HepG2 (cell line): ENCODE data around the gene ZNF582. TPM values are rescaled to one million over a fixed set of nuclear protein-coding genes. Genes with fewer than 3 reads are reported as not detected.

ENCODE experiments used
- ATAC-seq: fragments of 200-7000 bp; cut with Tn5 transposase; 3 replicates; pipeline ENCODE4 v1.9.1; 2020; ENCODE audit warnings: mild to moderate bottlenecking, moderate library complexity
- BruUV-seq: library from RNA; stranded (reverse); fragments of 400-500 nt; replicated peaks from 2 replicates; lab custom pipeline; 2021; lab: Mats Ljungman, UMichigan
- CTCF ChIA-PET: fragments of 300-600 bp; formaldehyde crosslinking; extraction: SDS; loops from one replicate; lab custom pipeline; 2021; ENCODE audit warnings: low total read pairs, inconsistent platforms, low intra/inter-chr PET ratio; lab: Yijun Ruan, JAX
- POLR2A ChIA-PET: fragments of 350-600 bp; sonication (Branson Sonifier 250); formaldehyde crosslinking; loops from one replicate; lab custom pipeline; 2020; ENCODE audit warnings: antibody characterized with exemption, inconsistent platforms; lab: Yijun Ruan, JAX
- DNase-seq: peaks from one replicate; pipeline ENCODE4 v3.0.0-alpha.2; 2015; ENCODE audit warnings: low spot score
- FAIRE-seq: peaks from 3 replicates; lab custom pipeline; 2011; peaks lifted over from hg19 to GRCh38; lab: Jason Lieb, UNC
- H2AFZ ChIP-seq: one replicate; pipeline ENCODE4 v1.6.1; 2011; ENCODE audit warnings: low read length, inconsistent platforms
- H3K27ac ChIP-seq: fragments of 300-600 bp; 3 replicates; pipeline ENCODE4 v1.8.0; 2011; ENCODE audit warnings: mixed run types, mild to moderate bottlenecking, mixed read lengths, low read length, inconsistent platforms; ENCODE audit not compliant: insufficient read depth; ENCODE audit errors: extremely low read length
- H3K27me3 ChIP-seq, 2 experiments: fragments of 200-600 bp in 1 of 2; 2 replicates in 1 of 2; 3 replicates in 1 of 2; pipeline versions ENCODE4 v1.6.0 to v1.8.0; 2011; ENCODE audit warnings: low read length in 2 of 2, mild to moderate bottlenecking in 2 of 2, moderate library complexity in 2 of 2, inconsistent platforms in 1 of 2; ENCODE audit not compliant: insufficient read depth in 2 of 2, control insufficient read depth in 1 of 2
- H3K36me3 ChIP-seq, 2 experiments: fragments of 200-600 bp in 1 of 2; replicated peaks in 1 of 2; 2 replicates in 1 of 2; 3 replicates in 1 of 2; pipeline versions ENCODE4 v1.5.1 to v1.8.0; 2011; ENCODE audit warnings: low read length in 2 of 2, inconsistent platforms in 1 of 2; ENCODE audit not compliant: insufficient read depth in 2 of 2, control insufficient read depth in 1 of 2
- H3K4me1 ChIP-seq: 2 replicates; pipeline ENCODE4 v1.5.1; 2012; ENCODE audit warnings: low read length, inconsistent platforms; ENCODE audit not compliant: insufficient read depth
- H3K4me2 ChIP-seq: 2 replicates; pipeline ENCODE4 v1.6.0; 2011; ENCODE audit warnings: low read depth, low read length, inconsistent platforms
- H3K4me3 ChIP-seq, 3 experiments: fragments of 200-600 bp in 1 of 3; sonication (generic), shearing (Covaris generic) in 1 of 3; replicated peaks in 1 of 3; 2 replicates each; pipeline ENCODE4 v1.5.1; 2011 to 2016; ENCODE audit warnings: low read length in 3 of 3, inconsistent platforms in 2 of 3, low read depth in 2 of 3, mild to moderate bottlenecking in 2 of 3, control low read depth in 1 of 3, mixed read lengths in 1 of 3; ENCODE audit not compliant: insufficient read depth in 1 of 3
- H3K79me2 ChIP-seq: one replicate; pipeline ENCODE4 v1.6.1; 2011; ENCODE audit warnings: low read length, inconsistent platforms; ENCODE audit not compliant: insufficient read depth
- H3K9ac ChIP-seq: 2 replicates; pipeline ENCODE4 v1.6.0; 2011; ENCODE audit warnings: mild to moderate bottlenecking, low read depth, low read length, inconsistent platforms; ENCODE audit not compliant: insufficient read depth
- H3K9me3 ChIP-seq: 2 replicates; pipeline ENCODE4 v1.5.1; 2012; ENCODE audit warnings: mild to moderate bottlenecking, low read length
- H4K20me1 ChIP-seq: 2 replicates; pipeline ENCODE4 v1.6.0; 2011; ENCODE audit warnings: inconsistent platforms, mild to moderate bottlenecking, low read length, moderate library complexity; ENCODE audit not compliant: insufficient read depth
- AGO1 ChIP-seq: fragments of 200-400 bp; formaldehyde crosslinking; IDR thresholded peaks from 2 replicates; pipeline ENCODE4 v1.6.1; 2017; ENCODE audit warnings: mild to moderate bottlenecking, low read depth, low read length, moderate library complexity; ENCODE audit not compliant: poor library complexity, severe bottlenecking
- ATM ChIP-seq: fragments of 450-650 bp; IDR thresholded peaks from 2 replicates; pipeline ENCODE4 v1.7.1; 2017; ENCODE audit warnings: mild to moderate bottlenecking, borderline replicate concordance
- GZF1 ChIP-seq: sonication (generic); formaldehyde crosslinking; IDR thresholded peaks from 2 replicates; pipeline ENCODE4 v1.5.1; 2020; ENCODE audit warnings: mild to moderate bottlenecking, missing genetic modification reagents
- HDAC6 ChIP-seq: fragments of 200-600 bp; sonication (generic); IDR thresholded peaks from 2 replicates; pipeline ENCODE4 v1.7.0; 2017; ENCODE audit warnings: mild to moderate bottlenecking, antibody characterized with exemption, low read length, low read depth
- HNF4A ChIP-seq: sonication (generic); formaldehyde crosslinking; IDR thresholded peaks from 2 replicates; pipeline ENCODE4 v1.4.0; 2020; ENCODE audit warnings: missing genetic modification reagents
- HNRNPH1 ChIP-seq: fragments of 200-400 bp; formaldehyde crosslinking; optimal IDR thresholded peaks from 2 replicates; pipeline ENCODE3; 2017; ENCODE audit warnings: mild to moderate bottlenecking, low read depth, low read length
- NCOA1 ChIP-seq: sonication (generic); formaldehyde crosslinking; IDR thresholded peaks from 2 replicates; pipeline ENCODE4 v1.9.0; 2021; ENCODE audit warnings: missing genetic modification reagents
- NR2F6 ChIP-seq, 2 experiments: IDR thresholded peaks; 2 replicates each; pipeline ENCODE4 v1.6.1; 2016; ENCODE audit warnings: antibody characterized with exemption in 1 of 2, mild to moderate bottlenecking in 1 of 2
- PHF21A ChIP-seq: sonication (generic); formaldehyde crosslinking; IDR thresholded peaks from 2 replicates; pipeline ENCODE4 v1.5.0; 2020; ENCODE audit warnings: mild to moderate bottlenecking, missing genetic modification reagents
- U2AF1 ChIP-seq: fragments of 200-400 bp; formaldehyde crosslinking; optimal IDR thresholded peaks from 2 replicates; pipeline ENCODE3; 2017; ENCODE audit warnings: mild to moderate bottlenecking, low read depth, low read length
- ZMAT3 ChIP-seq: sonication (generic); formaldehyde crosslinking; conservative IDR thresholded peaks from 2 replicates; pipeline ENCODE4 v1.7.0; 2021; ENCODE audit warnings: missing genetic modification reagents
- ZNF362 ChIP-seq: sonication (generic); formaldehyde crosslinking; IDR thresholded peaks from 2 replicates; pipeline ENCODE4 v1.4.0; 2020; ENCODE audit warnings: missing genetic modification reagents, mild to moderate bottlenecking, borderline replicate concordance
- ZNF672 ChIP-seq: sonication (generic); formaldehyde crosslinking; IDR thresholded peaks from 2 replicates; pipeline ENCODE4 v1.8.1; 2022; ENCODE audit warnings: missing genetic modification reagents
- WGBS: methylation state at CpG from one replicate; pipeline ENCODE4 v1.1.6; 2017; ENCODE audit warnings: low lambda C conversion rate; 5-methylcytosine and 5-hydroxymethylcytosine counted together
- in situ Hi-C: cut with HindIII; loops from 2 replicates; pipeline ENCODE4 v1.10.0; 2017; ENCODE audit warnings: low pct_unique_long_range_greater_than_20kb; ENCODE audit not compliant: extremely low pct_ligation_motif_present
- intact Hi-C: fragments of 100-400 bp; cut with micrococcal nuclease; formaldehyde crosslinking; loops from one replicate; pipeline ENCODE4 v1.10.0; 2022; ENCODE audit not compliant: unreplicated experiment
- polyA plus RNA-seq, 8 experiments: library from polyadenylated mRNA; depleted of rRNA in 3 of 8; stranded (reverse) in 7 of 8; unstranded in 1 of 8; fragments of >200 nt; fragmentation: Illumina TruSeq in 4 of 8; extraction: Trizol in 4 of 8; gene quantifications; 2 replicates each; pipeline versions ENCODE4 v1.2.1 to v1.2.3, GENCODE V29; 2011 to 2016; ENCODE audit warnings: low read depth in 4 of 8, missing spikeins in 1 of 8, mixed read lengths in 1 of 8; ENCODE audit not compliant: insufficient read depth in 1 of 8
- total RNA-seq, 5 experiments: library from RNA; depleted of rRNA; stranded (reverse); fragments of >200 nt; fragmentation: Illumina TruSeq; extraction: Trizol; gene quantifications; 2 replicates each; pipeline ENCODE4 v1.2.3, GENCODE V29; 2016; ENCODE audit warnings: low read depth in 1 of 5
- TF ChIP-seq, protein P1 (sequence below): sonication (generic); formaldehyde crosslinking; IDR thresholded peaks from 2 replicates; pipeline ENCODE4 v1.4.0; 2020; ENCODE audit warnings: missing genetic modification reagents
- TF ChIP-seq, protein P2 (sequence below): sonication (generic); formaldehyde crosslinking; IDR thresholded peaks from 2 replicates; pipeline ENCODE4 v1.8.1; 2023; ENCODE audit warnings: missing genetic modification reagents, inconsistent platforms, borderline replicate concordance
- TF ChIP-seq, protein P3 (sequence below): sonication (generic); formaldehyde crosslinking; IDR thresholded peaks from 2 replicates; pipeline ENCODE4 v1.4.0; 2020; ENCODE audit warnings: missing genetic modification reagents; ENCODE audit errors: not compliant biosample characterization

The ZNF582 gene
- total and polyA plus RNA-seq, 2 of the 13 experiments (the other 11 are each of a cell fraction or from before 2014, with no cell fraction given) = 0.83 to 1.6 TPM

- no peak for DNase-seq
- no peak for ATAC-seq
- POLR2A ChIA-PET = interaction anchor here (1.5 kb wide), 1 partner anchor 21 kb away, joined by 3 read pairs; no protein-coding TSS in a partner anchor
- FAIRE-seq = no peak
- Histone ChIP-seq H3K4me2 (no peak overlapping the region), H3K4me3 (no peak overlapping the region), H3K9me3 (peaks cover 13% of the 10 kb centered on the region), H3K27me3 (no peaks in the 10 kb centered on the region), H4K20me1 (no peaks in the 10 kb centered on the region), H2AFZ (no peak overlapping the region), H3K36me3 (no peaks in the 10 kb centered on the region), H3K27ac (no peak overlapping the region), H3K9ac (no peak overlapping the region), H3K4me1 (peaks cover 2% of the 10 kb centered on the region; the same call in 1 of the 2 replicates), H3K79me2 (no peaks in the 10 kb centered on the region)
- CTCF ChIA-PET = no interaction called here
- in situ Hi-C loops = no loop called here
- no TSS peak for BruUV-seq
- 71% methylated on average over 7 of the region's 7 CpGs for WGBS
- intact Hi-C loops = no loop called here
- TF ChIP-seq, protein P1, sequence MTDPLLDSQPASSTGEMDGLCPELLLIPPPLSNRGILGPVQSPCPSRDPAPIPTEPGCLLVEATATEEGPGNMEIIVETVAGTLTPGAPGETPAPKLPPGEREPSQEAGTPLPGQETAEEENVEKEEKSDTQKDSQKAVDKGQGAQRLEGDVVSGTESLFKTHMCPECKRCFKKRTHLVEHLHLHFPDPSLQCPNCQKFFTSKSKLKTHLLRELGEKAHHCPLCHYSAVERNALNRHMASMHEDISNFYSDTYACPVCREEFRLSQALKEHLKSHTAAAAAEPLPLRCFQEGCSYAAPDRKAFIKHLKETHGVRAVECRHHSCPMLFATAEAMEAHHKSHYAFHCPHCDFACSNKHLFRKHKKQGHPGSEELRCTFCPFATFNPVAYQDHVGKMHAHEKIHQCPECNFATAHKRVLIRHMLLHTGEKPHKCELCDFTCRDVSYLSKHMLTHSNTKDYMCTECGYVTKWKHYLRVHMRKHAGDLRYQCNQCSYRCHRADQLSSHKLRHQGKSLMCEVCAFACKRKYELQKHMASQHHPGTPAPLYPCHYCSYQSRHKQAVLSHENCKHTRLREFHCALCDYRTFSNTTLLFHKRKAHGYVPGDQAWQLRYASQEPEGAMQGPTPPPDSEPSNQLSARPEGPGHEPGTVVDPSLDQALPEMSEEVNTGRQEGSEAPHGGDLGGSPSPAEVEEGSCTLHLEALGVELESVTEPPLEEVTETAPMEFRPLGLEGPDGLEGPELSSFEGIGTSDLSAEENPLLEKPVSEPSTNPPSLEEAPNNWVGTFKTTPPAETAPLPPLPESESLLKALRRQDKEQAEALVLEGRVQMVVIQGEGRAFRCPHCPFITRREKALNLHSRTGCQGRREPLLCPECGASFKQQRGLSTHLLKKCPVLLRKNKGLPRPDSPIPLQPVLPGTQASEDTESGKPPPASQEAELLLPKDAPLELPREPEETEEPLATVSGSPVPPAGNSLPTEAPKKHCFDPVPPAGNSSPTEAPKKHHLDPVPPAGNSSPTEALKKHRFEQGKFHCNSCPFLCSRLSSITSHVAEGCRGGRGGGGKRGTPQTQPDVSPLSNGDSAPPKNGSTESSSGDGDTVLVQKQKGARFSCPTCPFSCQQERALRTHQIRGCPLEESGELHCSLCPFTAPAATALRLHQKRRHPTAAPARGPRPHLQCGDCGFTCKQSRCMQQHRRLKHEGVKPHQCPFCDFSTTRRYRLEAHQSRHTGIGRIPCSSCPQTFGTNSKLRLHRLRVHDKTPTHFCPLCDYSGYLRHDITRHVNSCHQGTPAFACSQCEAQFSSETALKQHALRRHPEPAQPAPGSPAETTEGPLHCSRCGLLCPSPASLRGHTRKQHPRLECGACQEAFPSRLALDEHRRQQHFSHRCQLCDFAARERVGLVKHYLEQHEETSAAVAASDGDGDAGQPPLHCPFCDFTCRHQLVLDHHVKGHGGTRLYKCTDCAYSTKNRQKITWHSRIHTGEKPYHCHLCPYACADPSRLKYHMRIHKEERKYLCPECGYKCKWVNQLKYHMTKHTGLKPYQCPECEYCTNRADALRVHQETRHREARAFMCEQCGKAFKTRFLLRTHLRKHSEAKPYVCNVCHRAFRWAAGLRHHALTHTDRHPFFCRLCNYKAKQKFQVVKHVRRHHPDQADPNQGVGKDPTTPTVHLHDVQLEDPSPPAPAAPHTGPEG = no peak
- TF ChIP-seq HNRNPH1 (no peak), NR2F6 (IDR thresholded peaks at IDR 0.05) (no peak), NR2F6 (CRISPR knock-in tag; IDR thresholded peaks at IDR 0.05) (no peak), NCOA1 (no peak), ZMAT3 (CRISPR knock-in tag) (no peak), ATM (no peak), GZF1 (CRISPR knock-in tag) (no peak), U2AF1 (no peak), PHF21A (no peak), ZNF362 (CRISPR knock-in tag) (no peak), ZNF672 (no peak), HNF4A (CRISPR knock-in tag) (no peak), HDAC6 (no peak), AGO1 (no peak)
- TF ChIP-seq, protein P2, sequence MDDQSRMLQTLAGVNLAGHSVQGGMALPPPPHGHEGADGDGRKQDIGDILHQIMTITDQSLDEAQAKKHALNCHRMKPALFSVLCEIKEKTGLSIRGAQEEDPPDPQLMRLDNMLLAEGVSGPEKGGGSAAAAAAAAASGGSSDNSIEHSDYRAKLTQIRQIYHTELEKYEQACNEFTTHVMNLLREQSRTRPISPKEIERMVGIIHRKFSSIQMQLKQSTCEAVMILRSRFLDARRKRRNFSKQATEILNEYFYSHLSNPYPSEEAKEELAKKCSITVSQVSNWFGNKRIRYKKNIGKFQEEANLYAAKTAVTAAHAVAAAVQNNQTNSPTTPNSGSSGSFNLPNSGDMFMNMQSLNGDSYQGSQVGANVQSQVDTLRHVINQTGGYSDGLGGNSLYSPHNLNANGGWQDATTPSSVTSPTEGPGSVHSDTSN (CRISPR knock-in tag) = no peak
- TF ChIP-seq, protein P3, sequence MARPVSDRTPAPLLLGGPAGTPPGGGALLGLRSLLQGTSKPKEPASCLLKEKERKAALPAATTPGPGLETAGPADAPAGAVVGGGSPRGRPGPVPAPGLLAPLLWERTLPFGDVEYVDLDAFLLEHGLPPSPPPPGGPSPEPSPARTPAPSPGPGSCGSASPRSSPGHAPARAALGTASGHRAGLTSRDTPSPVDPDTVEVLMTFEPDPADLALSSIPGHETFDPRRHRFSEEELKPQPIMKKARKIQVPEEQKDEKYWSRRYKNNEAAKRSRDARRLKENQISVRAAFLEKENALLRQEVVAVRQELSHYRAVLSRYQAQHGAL = no peak
Observed at GRCh38 chr19:56347163-56347778, 46.1 kb downstream of the ZNF582 start.
